ENCODE results near the gene RGS6. TPM values are rescaled to one million over a fixed set of nuclear protein-coding genes. Genes with fewer than 3 reads are reported as not detected.

Gene RGS6
- total and polyA plus RNA-seq, 5 donors from 2014 or later: 0.13 to 1.5 (median 0.69) TPM

DNA sequence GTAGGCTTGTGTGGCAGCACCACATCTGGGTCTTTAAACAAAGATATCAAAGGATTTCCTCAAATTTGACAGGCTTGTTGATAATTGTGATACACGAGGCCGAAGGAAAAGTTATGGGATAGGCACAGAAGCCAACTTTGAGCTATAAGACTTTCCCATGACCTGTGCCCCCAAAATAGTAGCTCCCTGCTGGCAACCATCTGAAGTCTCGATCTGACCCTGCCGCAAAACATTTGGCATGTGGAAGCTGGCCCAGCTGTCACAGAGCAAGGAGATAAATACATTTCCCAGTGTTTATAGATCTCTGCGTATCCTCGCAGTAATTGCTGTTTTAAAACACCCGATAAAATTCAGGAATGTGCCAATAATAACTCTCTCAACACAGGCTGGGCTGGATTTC lies 26.4 kb upstream of the RGS6 start:
- no peaks in the 10 kb centered on the region for H3K9me3 ChIP-seq (ENCODE audit: control insufficient read depth in 2 of 2, low read length in 2 of 2)
- no peak overlapping the region for H3K4me3 Mint-ChIP-seq
- H3K4me1 Mint-ChIP-seq: no peaks in the 10 kb centered on the region
- peaks cover 16% of the 10 kb centered on the region for H3K27me3 ChIP-seq (ENCODE audit: control insufficient read depth, insufficient read depth, low read length)
- no peak overlapping the region for H3K27ac ChIP-seq (ENCODE audit: insufficient read depth, low read length, poor library complexity, severe bottlenecking)
- no peaks in the 10 kb centered on the region for H3K36me3 Mint-ChIP-seq
- H3K27ac Mint-ChIP-seq: no peak overlapping the region
- peaks cover 0 to 3% (median 0%) of the 10 kb centered on the region in 7 donors for H3K9me3 Mint-ChIP-seq
- no peaks in the 10 kb centered on the region for H3K4me1 ChIP-seq (ENCODE audit: control insufficient read depth, insufficient read depth, low read length, poor library complexity, severe bottlenecking)
- no peak for ATAC-seq (ENCODE audit: low read depth in 2 of 2)
- no peak for DNase-seq
- H3K27me3 Mint-ChIP-seq: peaks cover 29% of the 10 kb centered on the region
- no peaks in the 10 kb centered on the region for H3K36me3 ChIP-seq (ENCODE audit: control insufficient read depth, insufficient read depth, low read length)
- H3K4me3 ChIP-seq (ENCODE audit: low read depth, low read length): no peak overlapping the region

GRCh38 chr14:71907793-71908515 lies 24.3 kb upstream of the RGS6 start:
- H3K27me3 Mint-ChIP-seq: peaks cover 36% of the 10 kb centered on the region
- no peaks in the 10 kb centered on the region for H3K36me3 Mint-ChIP-seq
- Histone ChIP-seq H3K36me3 (ENCODE audit: control insufficient read depth, insufficient read depth, low read length) (no peaks in the 10 kb centered on the region), H3K27ac (ENCODE audit: insufficient read depth, low read length, poor library complexity, severe bottlenecking) (no peak overlapping the region), H3K9me3 (ENCODE audit: control insufficient read depth in 2 of 2, low read length in 2 of 2) (no peaks in the 10 kb centered on the region), H3K4me1 (ENCODE audit: control insufficient read depth, insufficient read depth, low read length, poor library complexity, severe bottlenecking) (no peaks in the 10 kb centered on the region), H3K27me3 (ENCODE audit: control insufficient read depth, insufficient read depth, low read length) (peaks cover 10% of the 10 kb centered on the region), H3K4me3 (ENCODE audit: low read depth, low read length) (no peak overlapping the region)
- peaks cover 0 to 4% (median 0%) of the 10 kb centered on the region in 7 donors for H3K9me3 Mint-ChIP-seq
- H3K4me3 Mint-ChIP-seq: no peak overlapping the region
- no peak for ATAC-seq (ENCODE audit: low read depth in 2 of 2)
- no peak for DNase-seq
- H3K4me1 Mint-ChIP-seq: no peaks in the 10 kb centered on the region
- H3K27ac Mint-ChIP-seq: no peak overlapping the region

DNA sequence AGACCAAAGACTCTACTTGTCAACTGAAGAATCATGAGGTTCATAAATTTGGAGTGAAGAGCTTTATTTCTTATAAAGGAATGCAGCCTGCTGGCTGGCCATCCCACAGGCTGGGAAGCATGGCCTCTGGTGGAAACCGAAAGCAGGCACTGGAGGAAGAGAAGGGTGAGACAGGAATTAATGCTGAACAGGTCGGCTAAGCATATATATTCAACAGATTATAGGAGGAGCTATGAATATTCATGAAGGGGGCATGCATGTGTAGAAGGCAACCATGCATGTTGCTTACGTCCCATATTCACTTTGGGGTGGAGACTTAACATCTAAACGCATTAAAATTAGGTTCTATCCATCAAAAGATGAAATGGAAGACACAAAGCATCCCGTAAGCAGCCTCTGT lies 20.6 kb upstream of the RGS6 start:
- Histone ChIP-seq H3K27ac (ENCODE audit: insufficient read depth, low read length, poor library complexity, severe bottlenecking) (no peak overlapping the region), H3K27me3 (ENCODE audit: control insufficient read depth, insufficient read depth, low read length) (peaks cover 8% of the 10 kb centered on the region), H3K4me3 (ENCODE audit: low read depth, low read length) (no peak overlapping the region), H3K4me1 (ENCODE audit: control insufficient read depth, insufficient read depth, low read length, poor library complexity, severe bottlenecking) (no peaks in the 10 kb centered on the region), H3K36me3 (ENCODE audit: control insufficient read depth, insufficient read depth, low read length) (no peaks in the 10 kb centered on the region), H3K9me3 (ENCODE audit: control insufficient read depth in 2 of 2, low read length in 2 of 2) (no peaks in the 10 kb centered on the region)
- DNase-seq (no peak), ATAC-seq (ENCODE audit: low read depth in 2 of 2) (no peak)
- Mint-ChIP-seq H3K4me1 (no peaks in the 10 kb centered on the region), H3K4me3 (no peak overlapping the region), H3K27me3 (peaks cover 32% of the 10 kb centered on the region), H3K36me3 (no peaks in the 10 kb centered on the region), H3K27ac (no peak overlapping the region), H3K9me3 (peaks cover 0 to 2% (median 0%) of the 10 kb centered on the region in 7 donors)

DNA sequence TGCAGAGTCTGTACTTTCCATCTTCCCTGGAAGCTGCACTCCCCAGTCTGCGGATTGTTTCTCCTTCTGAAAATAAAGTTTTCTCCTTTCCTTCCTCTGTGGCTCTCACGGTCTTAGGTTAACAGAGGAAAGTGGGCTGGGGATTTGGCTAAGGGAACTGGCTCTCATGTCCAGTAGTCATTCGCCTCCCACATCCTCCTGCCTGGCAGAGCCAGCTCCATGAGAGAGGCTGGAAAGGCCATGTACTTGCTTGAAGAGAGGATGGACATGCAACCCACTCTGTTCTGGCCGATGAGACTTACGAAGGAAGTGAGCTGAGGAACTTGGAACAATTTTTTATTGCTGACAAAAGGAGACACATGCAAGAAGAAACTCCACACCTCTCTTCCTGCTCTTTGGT lies 18.9 kb upstream of the RGS6 start:
- no peak overlapping the region for H3K4me3 ChIP-seq (ENCODE audit: low read depth, low read length)
- peaks cover 0 to 2% (median 0%) of the 10 kb centered on the region in 7 donors for H3K9me3 Mint-ChIP-seq
- no peak overlapping the region for H3K4me3 Mint-ChIP-seq
- H3K4me1 ChIP-seq (ENCODE audit: control insufficient read depth, insufficient read depth, low read length, poor library complexity, severe bottlenecking): no peaks in the 10 kb centered on the region
- peaks cover 10% of the 10 kb centered on the region for H3K27me3 ChIP-seq (ENCODE audit: control insufficient read depth, insufficient read depth, low read length)
- no peak overlapping the region for H3K27ac ChIP-seq (ENCODE audit: insufficient read depth, low read length, poor library complexity, severe bottlenecking)
- DNase-seq (no peak), ATAC-seq (ENCODE audit: low read depth in 2 of 2) (no peak)
- peaks cover 26% of the 10 kb centered on the region for H3K27me3 Mint-ChIP-seq
- no peaks in the 10 kb centered on the region for H3K4me1 Mint-ChIP-seq
- no peaks in the 10 kb centered on the region for H3K36me3 ChIP-seq (ENCODE audit: control insufficient read depth, insufficient read depth, low read length)
- H3K36me3 Mint-ChIP-seq: no peaks in the 10 kb centered on the region
- H3K27ac Mint-ChIP-seq: no peak overlapping the region
- no peaks in the 10 kb centered on the region for H3K9me3 ChIP-seq (ENCODE audit: control insufficient read depth in 2 of 2, low read length in 2 of 2)

- no peaks in the 10 kb centered on the region for H3K36me3 Mint-ChIP-seq
- Histone ChIP-seq H3K4me1 (ENCODE audit: control insufficient read depth, insufficient read depth, low read length, poor library complexity, severe bottlenecking) (no peaks in the 10 kb centered on the region), H3K4me3 (ENCODE audit: low read depth, low read length) (no peak overlapping the region), H3K36me3 (ENCODE audit: control insufficient read depth, insufficient read depth, low read length) (no peaks in the 10 kb centered on the region), H3K27me3 (ENCODE audit: control insufficient read depth, insufficient read depth, low read length) (peaks cover 2% of the 10 kb centered on the region), H3K9me3 (ENCODE audit: control insufficient read depth in 2 of 2, low read length in 2 of 2) (no peaks in the 10 kb centered on the region), H3K27ac (ENCODE audit: insufficient read depth, low read length, poor library complexity, severe bottlenecking) (no peak overlapping the region)
- no peak for DNase-seq
- H3K9me3 Mint-ChIP-seq: peaks cover 0 to 3% (median 3%) of the 10 kb centered on the region in 7 donors
- H3K27me3 Mint-ChIP-seq: peaks cover 22% of the 10 kb centered on the region
- ATAC-seq (ENCODE audit: low read depth in 2 of 2): no peak
- H3K27ac Mint-ChIP-seq: no peak overlapping the region
- no peaks in the 10 kb centered on the region for H3K4me1 Mint-ChIP-seq
- H3K4me3 Mint-ChIP-seq: no peak overlapping the region
Measured at GRCh38 chr14:71918955-71919354, 13.3 kb upstream of the RGS6 start.

DNA sequence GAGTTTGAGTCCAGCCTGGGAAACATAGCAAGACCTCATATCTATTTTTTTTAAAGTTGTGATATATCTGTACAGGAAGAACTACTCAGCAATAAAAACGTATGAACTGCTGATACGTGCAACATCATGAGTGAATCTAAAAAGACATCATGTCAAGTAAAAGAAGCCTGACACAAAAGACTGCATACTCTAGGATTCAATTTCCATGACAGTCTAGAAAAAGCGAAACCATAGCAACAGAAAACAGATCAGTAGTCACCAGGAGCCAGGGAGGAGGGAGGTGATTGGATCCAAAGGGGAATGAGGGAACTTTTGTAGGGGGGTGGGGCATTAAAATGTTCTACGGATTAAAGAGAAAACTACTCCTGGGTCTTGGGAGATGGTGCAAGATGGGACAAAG lies 8.7 kb upstream of the RGS6 start:
- Histone ChIP-seq H3K27ac (ENCODE audit: insufficient read depth, low read length, poor library complexity, severe bottlenecking) (no peak overlapping the region), H3K4me1 (ENCODE audit: control insufficient read depth, insufficient read depth, low read length, poor library complexity, severe bottlenecking) (no peaks in the 10 kb centered on the region), H3K4me3 (ENCODE audit: low read depth, low read length) (no peak overlapping the region), H3K27me3 (ENCODE audit: control insufficient read depth, insufficient read depth, low read length) (peaks cover 5% of the 10 kb centered on the region), H3K36me3 (ENCODE audit: control insufficient read depth, insufficient read depth, low read length) (no peaks in the 10 kb centered on the region), H3K9me3 (ENCODE audit: control insufficient read depth in 2 of 2, low read length in 2 of 2) (no peaks in the 10 kb centered on the region)
- H3K9me3 Mint-ChIP-seq: peaks cover 0 to 8% (median 3%) of the 10 kb centered on the region in 7 donors
- peaks cover 20% of the 10 kb centered on the region for H3K27me3 Mint-ChIP-seq
- no peak for ATAC-seq (ENCODE audit: low read depth in 2 of 2)
- H3K4me3 Mint-ChIP-seq: no peak overlapping the region
- H3K27ac Mint-ChIP-seq: no peak overlapping the region
- H3K4me1 Mint-ChIP-seq: no peaks in the 10 kb centered on the region
- H3K36me3 Mint-ChIP-seq: no peaks in the 10 kb centered on the region
- DNase-seq: no peak

GRCh38 chr14:71931492-71932228 lies 569 bp upstream of the RGS6 start:
- no peaks in the 10 kb centered on the region for H3K36me3 Mint-ChIP-seq
- Histone ChIP-seq H3K9me3 (ENCODE audit: control insufficient read depth in 2 of 2, low read length in 2 of 2) (no peaks in the 10 kb centered on the region), H3K4me3 (ENCODE audit: low read depth, low read length) (no peak overlapping the region), H3K27me3 (ENCODE audit: control insufficient read depth, insufficient read depth, low read length) (peaks cover 40% of the 10 kb centered on the region), H3K4me1 (ENCODE audit: control insufficient read depth, insufficient read depth, low read length, poor library complexity, severe bottlenecking) (peaks cover 5% of the 10 kb centered on the region), H3K27ac (ENCODE audit: insufficient read depth, low read length, poor library complexity, severe bottlenecking) (no peak overlapping the region), H3K36me3 (ENCODE audit: control insufficient read depth, insufficient read depth, low read length) (no peaks in the 10 kb centered on the region)
- ATAC-seq (ENCODE audit: low read depth in 2 of 2) (no peak), DNase-seq (no peak)
- H3K9me3 Mint-ChIP-seq: peaks cover 0 to 3% (median 0%) of the 10 kb centered on the region in 7 donors
- H3K4me1 Mint-ChIP-seq: peaks cover 0 to 23% (median 6%) of the 10 kb centered on the region in 4 donors
- no peak overlapping the region for H3K27ac Mint-ChIP-seq
- peaks cover 76% of the 10 kb centered on the region for H3K27me3 Mint-ChIP-seq
- H3K4me3 Mint-ChIP-seq: peak overlapping the region in 2 of 4 donors; percentile 17 to 34
